Breast epithelium (tissue), 3 donors: ENCODE data around the gene ST6GALNAC3.

Experiments used
- POLR2A ChIP-seq: fragments of 450-650 bp; IDR thresholded peaks from one replicate; pipeline ENCODE4 v1.6.1; 2016; ENCODE audit warnings: antibody characterized with exemption, mild to moderate bottlenecking, moderate library complexity
- POLR2AphosphoS5 ChIP-seq, 3 donors: sonication (generic); formaldehyde crosslinking; IDR thresholded peaks; one replicate each; pipeline ENCODE4 v1.6.1; 2017; ENCODE audit warnings: antibody characterized with exemption in 3 of 3
- TF ChIP-seq, protein P1 (sequence below), 3 donors: fragments of 450-650 bp; IDR thresholded peaks; one replicate each; pipeline ENCODE4 v1.5.1; 2016 to 2017; ENCODE audit warnings: antibody characterized with exemption in 3 of 3, mild to moderate bottlenecking in 3 of 3, moderate library complexity in 3 of 3

DNA sequence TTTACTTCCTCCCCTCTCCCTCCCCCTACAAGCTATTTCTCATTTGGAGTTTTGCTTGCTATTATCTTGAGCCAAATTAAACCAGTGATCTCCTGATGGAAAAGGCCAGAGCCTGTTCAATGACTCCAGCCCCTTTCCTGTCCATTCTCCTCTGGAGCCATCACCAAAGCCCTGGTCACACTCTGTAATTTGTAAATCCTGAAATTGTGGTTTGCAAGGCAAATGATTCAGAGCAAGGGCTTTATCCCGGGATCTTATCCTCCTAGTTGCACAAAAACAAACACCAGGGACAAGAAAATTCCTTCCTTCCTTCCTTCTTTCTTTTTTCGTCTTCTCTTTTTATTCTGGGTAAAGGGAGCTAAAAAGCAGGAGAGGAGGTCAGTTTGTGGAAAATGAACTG lies 426.6 kb downstream of the ST6GALNAC3 start:
- TF ChIP-seq, protein P1, sequence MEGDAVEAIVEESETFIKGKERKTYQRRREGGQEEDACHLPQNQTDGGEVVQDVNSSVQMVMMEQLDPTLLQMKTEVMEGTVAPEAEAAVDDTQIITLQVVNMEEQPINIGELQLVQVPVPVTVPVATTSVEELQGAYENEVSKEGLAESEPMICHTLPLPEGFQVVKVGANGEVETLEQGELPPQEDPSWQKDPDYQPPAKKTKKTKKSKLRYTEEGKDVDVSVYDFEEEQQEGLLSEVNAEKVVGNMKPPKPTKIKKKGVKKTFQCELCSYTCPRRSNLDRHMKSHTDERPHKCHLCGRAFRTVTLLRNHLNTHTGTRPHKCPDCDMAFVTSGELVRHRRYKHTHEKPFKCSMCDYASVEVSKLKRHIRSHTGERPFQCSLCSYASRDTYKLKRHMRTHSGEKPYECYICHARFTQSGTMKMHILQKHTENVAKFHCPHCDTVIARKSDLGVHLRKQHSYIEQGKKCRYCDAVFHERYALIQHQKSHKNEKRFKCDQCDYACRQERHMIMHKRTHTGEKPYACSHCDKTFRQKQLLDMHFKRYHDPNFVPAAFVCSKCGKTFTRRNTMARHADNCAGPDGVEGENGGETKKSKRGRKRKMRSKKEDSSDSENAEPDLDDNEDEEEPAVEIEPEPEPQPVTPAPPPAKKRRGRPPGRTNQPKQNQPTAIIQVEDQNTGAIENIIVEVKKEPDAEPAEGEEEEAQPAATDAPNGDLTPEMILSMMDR (IDR thresholded peaks at IDR 0.05) = no peak
- TF ChIP-seq POLR2AphosphoS5 (IDR thresholded peaks at IDR 0.05) = no peak
- no peak for TF ChIP-seq POLR2A
